ENCODE results near the gene NAPG. TPM values are rescaled to one million over a fixed set of nuclear protein-coding genes. Genes with fewer than 3 reads are reported as not detected.
"Not testable (repeated sequence)": the region's sequence is repeated elsewhere in the genome, so short reads cannot be mapped to it uniquely, and the experiment has no call there.

Gene NAPG
- total and polyA plus RNA-seq, 4 experiments from 2014 or later = 14.6 to 29.2 (median 22.1) TPM

- Mint-ChIP-seq H3K27me3 (no peaks in the 10 kb centered on the region), H3K27ac (no peak overlapping the region), H3K9me3 (peaks cover 0 to 3% (median 0%) of the 10 kb centered on the region in 8 donors), H3K4me1 (peaks cover 0 to 2% (median under 1%) of the 10 kb centered on the region in 4 donors), H3K36me3 (peaks cover 2 to 4% of the 10 kb centered on the region in 2 donors), H3K4me3 (no peak overlapping the region)
- DNase-seq = no peak
- ChIA-PET POLR2A (ENCODE audit: partially characterized antibody) (no interaction called here), CTCF (ENCODE audit: partially characterized antibody) (no interaction called here)
- Histone ChIP-seq H3K27ac (ENCODE audit: low read depth, low read length) (no peak overlapping the region), H3K27me3 (ENCODE audit: insufficient read depth, low read length) (no peaks in the 10 kb centered on the region), H3K36me3 (ENCODE audit: insufficient read depth, low read length) (no peaks in the 10 kb centered on the region), H3K9me3 (ENCODE audit: control insufficient read depth in 1 of 2, low read length in 2 of 2) (no peaks in the 10 kb centered on the region), H3K4me3 (ENCODE audit: low read length in 2 of 2) (no peak overlapping the region), H3K4me1 (ENCODE audit: insufficient read depth, low read length) (no peaks in the 10 kb centered on the region)
- intact Hi-C loops (cut with micrococcal nuclease) = no loop called here
These were observed 40.0 kb downstream of the NAPG start for GRCh38 chr18:10565835-10566234.

GRCh38 chr18:10566390-10566789 is 40.6 kb downstream of the NAPG start:
- Mint-ChIP-seq H3K27ac (no peak overlapping the region), H3K36me3 (peaks cover 2 to 4% of the 10 kb centered on the region in 2 donors), H3K4me3 (no peak overlapping the region), H3K9me3 (peaks cover 0 to 3% (median 0%) of the 10 kb centered on the region in 8 donors), H3K4me1 (peaks cover 0 to 1% (median 0%) of the 10 kb centered on the region in 4 donors), H3K27me3 (no peaks in the 10 kb centered on the region)
- no peak overlapping the region for H3K4me3 ChIP-seq (ENCODE audit: low read length in 2 of 2)
- CTCF ChIA-PET (ENCODE audit: partially characterized antibody) = no interaction called here
- no peaks in the 10 kb centered on the region for H3K36me3 ChIP-seq (ENCODE audit: insufficient read depth, low read length)
- H3K27me3 ChIP-seq (ENCODE audit: insufficient read depth, low read length) = no peaks in the 10 kb centered on the region
- POLR2A ChIA-PET (ENCODE audit: partially characterized antibody) = no interaction called here
- no peak for DNase-seq
- H3K4me1 ChIP-seq (ENCODE audit: insufficient read depth, low read length) = no peaks in the 10 kb centered on the region
- intact Hi-C loops (cut with micrococcal nuclease) = no loop called here
- H3K27ac ChIP-seq (ENCODE audit: low read depth, low read length) = no peak overlapping the region
- H3K9me3 ChIP-seq (ENCODE audit: control insufficient read depth in 1 of 2, low read length in 2 of 2) = no peaks in the 10 kb centered on the region

GRCh38 chr18:10569941-10570340 is 44.1 kb downstream of the NAPG start:
- DNase-seq; POLR2A ChIA-PET (ENCODE audit: partially characterized antibody); H3K4me3 Mint-ChIP-seq; H3K27me3 Mint-ChIP-seq; intact Hi-C loops (cut with micrococcal nuclease); H3K4me1 ChIP-seq (ENCODE audit: insufficient read depth, low read length); H3K27me3 ChIP-seq (ENCODE audit: insufficient read depth, low read length); H3K27ac ChIP-seq (ENCODE audit: low read depth, low read length); H3K9me3 ChIP-seq (ENCODE audit: control insufficient read depth in 1 of 2, low read length in 2 of 2); H3K4me1 Mint-ChIP-seq; H3K4me3 ChIP-seq (ENCODE audit: low read length in 2 of 2); H3K27ac Mint-ChIP-seq; H3K36me3 ChIP-seq (ENCODE audit: insufficient read depth, low read length); H3K9me3 Mint-ChIP-seq; H3K36me3 Mint-ChIP-seq: not testable (repeated sequence)
- CTCF ChIA-PET (ENCODE audit: partially characterized antibody) = interaction anchor here (1.0 kb wide), 1 partner anchor 10 kb away, joined by 3 read pairs; no protein-coding TSS in a partner anchor

- H3K36me3 Mint-ChIP-seq = peaks cover 2 to 4% of the 10 kb centered on the region in 2 donors
- H3K9me3 Mint-ChIP-seq = peaks cover 0 to 5% (median under 1%) of the 10 kb centered on the region in 8 donors
- no peaks in the 10 kb centered on the region for H3K9me3 ChIP-seq (ENCODE audit: control insufficient read depth in 1 of 2, low read length in 2 of 2)
- intact Hi-C loops (cut with micrococcal nuclease) = no loop called here
- H3K27ac ChIP-seq (ENCODE audit: low read depth, low read length) = no peak overlapping the region
- H3K27ac Mint-ChIP-seq = no peak overlapping the region
- no peaks in the 10 kb centered on the region for H3K4me1 Mint-ChIP-seq
- no peaks in the 10 kb centered on the region for H3K36me3 ChIP-seq (ENCODE audit: insufficient read depth, low read length)
- H3K4me3 Mint-ChIP-seq = no peak overlapping the region
- POLR2A ChIA-PET (ENCODE audit: partially characterized antibody) = no interaction called here
- H3K27me3 Mint-ChIP-seq = no peaks in the 10 kb centered on the region
- H3K4me3 ChIP-seq (ENCODE audit: low read length in 2 of 2) = no peak overlapping the region
- DNase-seq = no peak
- H3K27me3 ChIP-seq (ENCODE audit: insufficient read depth, low read length) = no peaks in the 10 kb centered on the region
- H3K4me1 ChIP-seq (ENCODE audit: insufficient read depth, low read length) = no peaks in the 10 kb centered on the region
- CTCF ChIA-PET (ENCODE audit: partially characterized antibody) = interaction anchor here (1.0 kb wide), 1 partner anchor 10 kb away, joined by 3 read pairs; no protein-coding TSS in a partner anchor
These were observed 44.8 kb downstream of the NAPG start for GRCh38 chr18:10570622-10571021.

- H3K4me3 ChIP-seq (ENCODE audit: low read length in 2 of 2) = no peak overlapping the region
- peaks cover 2 to 4% of the 10 kb centered on the region in 2 donors for H3K36me3 Mint-ChIP-seq
- no peaks in the 10 kb centered on the region for H3K4me1 ChIP-seq (ENCODE audit: insufficient read depth, low read length)
- ChIA-PET POLR2A (ENCODE audit: partially characterized antibody) (no interaction called here), CTCF (ENCODE audit: partially characterized antibody) (interaction anchor here (1.9 kb wide), 1 partner anchor 11 kb away, joined by 6 read pairs; no protein-coding TSS in a partner anchor)
- intact Hi-C loops (cut with micrococcal nuclease) = no loop called here
- H3K27ac ChIP-seq (ENCODE audit: low read depth, low read length) = no peak overlapping the region
- H3K4me3 Mint-ChIP-seq = no peak overlapping the region
- H3K9me3 ChIP-seq (ENCODE audit: control insufficient read depth in 1 of 2, low read length in 2 of 2) = no peaks in the 10 kb centered on the region
- H3K27ac Mint-ChIP-seq = no peak overlapping the region
- no peak for DNase-seq
- no peaks in the 10 kb centered on the region for H3K27me3 ChIP-seq (ENCODE audit: insufficient read depth, low read length)
- peaks cover 0 to 5% (median under 1%) of the 10 kb centered on the region in 8 donors for H3K9me3 Mint-ChIP-seq
- H3K4me1 Mint-ChIP-seq = no peaks in the 10 kb centered on the region
- H3K27me3 Mint-ChIP-seq = no peaks in the 10 kb centered on the region
- H3K36me3 ChIP-seq (ENCODE audit: insufficient read depth, low read length) = no peaks in the 10 kb centered on the region
These were observed 45.7 kb downstream of the NAPG start for GRCh38 chr18:10571537-10571936.

- H3K27ac Mint-ChIP-seq; H3K4me1 Mint-ChIP-seq; H3K4me3 ChIP-seq (ENCODE audit: low read length in 2 of 2); DNase-seq; H3K4me1 ChIP-seq (ENCODE audit: insufficient read depth, low read length); CTCF ChIA-PET (ENCODE audit: partially characterized antibody); H3K36me3 ChIP-seq (ENCODE audit: insufficient read depth, low read length); H3K27me3 Mint-ChIP-seq; H3K9me3 ChIP-seq (ENCODE audit: control insufficient read depth in 1 of 2, low read length in 2 of 2); POLR2A ChIA-PET (ENCODE audit: partially characterized antibody); H3K27ac ChIP-seq (ENCODE audit: low read depth, low read length); H3K27me3 ChIP-seq (ENCODE audit: insufficient read depth, low read length); H3K36me3 Mint-ChIP-seq; H3K9me3 Mint-ChIP-seq; intact Hi-C loops (cut with micrococcal nuclease); H3K4me3 Mint-ChIP-seq: not testable (repeated sequence)
These were observed 47.4 kb downstream of the NAPG start for GRCh38 chr18:10573261-10573660.

- intact Hi-C loops (cut with micrococcal nuclease); H3K36me3 Mint-ChIP-seq; H3K4me3 Mint-ChIP-seq; H3K27ac ChIP-seq (ENCODE audit: low read depth, low read length); H3K4me3 ChIP-seq (ENCODE audit: low read length in 2 of 2); H3K27ac Mint-ChIP-seq; H3K4me1 ChIP-seq (ENCODE audit: insufficient read depth, low read length); POLR2A ChIA-PET (ENCODE audit: partially characterized antibody); CTCF ChIA-PET (ENCODE audit: partially characterized antibody); DNase-seq; H3K9me3 ChIP-seq (ENCODE audit: control insufficient read depth in 1 of 2, low read length in 2 of 2); H3K36me3 ChIP-seq (ENCODE audit: insufficient read depth, low read length); H3K27me3 ChIP-seq (ENCODE audit: insufficient read depth, low read length); H3K27me3 Mint-ChIP-seq; H3K9me3 Mint-ChIP-seq: not testable (repeated sequence)
- peaks cover 0 to 16% (median 2%) of the 10 kb centered on the region in 4 donors for H3K4me1 Mint-ChIP-seq
These were observed 48.6 kb downstream of the NAPG start for GRCh38 chr18:10574412-10574811.
